KOPT-K1 (cell line): ENCODE results near the gene NRP2.

Experiments used
- H3K27ac ChIP-seq: fragments of 200-600 bp; sonication (generic); 2 replicates; pipeline ENCODE4 v1.5.1; 2016; ENCODE audit warnings: antibody characterized with exemption, mild to moderate bottlenecking, low read depth, low read length; ENCODE audit not compliant: poor library complexity, severe bottlenecking
- H3K36me3 ChIP-seq: fragments of 200-600 bp; sonication (generic); 2 replicates; pipeline ENCODE4 v1.5.1; 2017; ENCODE audit warnings: antibody characterized with exemption, mild to moderate bottlenecking, low read length, moderate library complexity; ENCODE audit not compliant: insufficient read depth
- H3K9me3 ChIP-seq: fragments of 200-600 bp; sonication (generic); 2 replicates; pipeline ENCODE4 v1.5.1; 2017; ENCODE audit warnings: antibody characterized with exemption, low read length, mild to moderate bottlenecking; ENCODE audit not compliant: insufficient read depth, poor library complexity, severe bottlenecking

The NRP2 gene

GRCh38 chr2:205720451-205720902, 38.2 kb downstream of the NRP2 start:
- no peaks in the 10 kb centered on the region for H3K36me3 ChIP-seq
- no peak overlapping the region for H3K27ac ChIP-seq
- H3K9me3 ChIP-seq: no peaks in the 10 kb centered on the region

- H3K27ac ChIP-seq: no peak overlapping the region
- no peaks in the 10 kb centered on the region for H3K9me3 ChIP-seq
- H3K36me3 ChIP-seq: no peaks in the 10 kb centered on the region
Measured at GRCh38 chr2:205721057-205721449, 38.8 kb downstream of the NRP2 start.

- Histone ChIP-seq H3K36me3 (no peaks in the 10 kb centered on the region), H3K9me3 (no peaks in the 10 kb centered on the region)
Measured at GRCh38 chr2:205722283-205722918, 40.1 kb downstream of the NRP2 start.

GRCh38 chr2:205723179-205723578, 40.9 kb downstream of the NRP2 start:
- no peaks in the 10 kb centered on the region for H3K36me3 ChIP-seq
- no peaks in the 10 kb centered on the region for H3K9me3 ChIP-seq
- H3K27ac ChIP-seq: no peak overlapping the region

More at GRCh38 chr2:205722283-205722918, 40.1 kb downstream of the NRP2 start:
- H3K27ac ChIP-seq: no peak overlapping the region

GRCh38 chr2:205725059-205725458, 42.8 kb downstream of the NRP2 start:
- Histone ChIP-seq H3K36me3 (no peaks in the 10 kb centered on the region), H3K27ac (no peak overlapping the region), H3K9me3 (no peaks in the 10 kb centered on the region)

GRCh38 chr2:205726506-205726905, 44.2 kb downstream of the NRP2 start:
- H3K27ac ChIP-seq: no peak overlapping the region
- H3K36me3 ChIP-seq: no peaks in the 10 kb centered on the region
- no peaks in the 10 kb centered on the region for H3K9me3 ChIP-seq

- Histone ChIP-seq H3K36me3 (no peaks in the 10 kb centered on the region), H3K9me3 (no peaks in the 10 kb centered on the region), H3K27ac (no peak overlapping the region)
Measured at GRCh38 chr2:205727174-205727573, 44.9 kb downstream of the NRP2 start.

GRCh38 chr2:205728366-205728765, 46.1 kb downstream of the NRP2 start:
- Histone ChIP-seq H3K27ac (no peak overlapping the region), H3K9me3 (no peaks in the 10 kb centered on the region), H3K36me3 (no peaks in the 10 kb centered on the region)

- no peaks in the 10 kb centered on the region for H3K9me3 ChIP-seq
- H3K27ac ChIP-seq: no peak overlapping the region
- H3K36me3 ChIP-seq: no peaks in the 10 kb centered on the region
Measured at GRCh38 chr2:205730191-205730590, 47.9 kb downstream of the NRP2 start.

- Histone ChIP-seq H3K27ac (no peak overlapping the region), H3K9me3 (no peaks in the 10 kb centered on the region), H3K36me3 (no peaks in the 10 kb centered on the region)
Measured at GRCh38 chr2:205730701-205731582, 48.6 kb downstream of the NRP2 start.

GRCh38 chr2:205731583-205731981, 49.3 kb downstream of the NRP2 start:
- no peaks in the 10 kb centered on the region for H3K36me3 ChIP-seq
- no peak overlapping the region for H3K27ac ChIP-seq
- H3K9me3 ChIP-seq: no peaks in the 10 kb centered on the region

- Histone ChIP-seq H3K27ac (no peak overlapping the region), H3K36me3 (no peaks in the 10 kb centered on the region), H3K9me3 (no peaks in the 10 kb centered on the region)
Measured at GRCh38 chr2:205732314-205732713, 50.0 kb downstream of the NRP2 start.

- H3K36me3 ChIP-seq: no peaks in the 10 kb centered on the region
- no peak overlapping the region for H3K27ac ChIP-seq
- no peaks in the 10 kb centered on the region for H3K9me3 ChIP-seq
Measured at GRCh38 chr2:205733082-205733481, 50.8 kb downstream of the NRP2 start.

GRCh38 chr2:205733648-205734047, 51.3 kb downstream of the NRP2 start:
- Histone ChIP-seq H3K9me3 (no peaks in the 10 kb centered on the region), H3K27ac (no peak overlapping the region), H3K36me3 (no peaks in the 10 kb centered on the region)

- Histone ChIP-seq H3K36me3 (no peaks in the 10 kb centered on the region), H3K27ac (no peak overlapping the region), H3K9me3 (no peaks in the 10 kb centered on the region)
Measured at GRCh38 chr2:205734436-205735037, 52.2 kb downstream of the NRP2 start.
